GM18511 (cell line): Measurements from ENCODE around the gene SERF1A.
"Not testable (repeated sequence)": the region's sequence is repeated elsewhere in the genome, so short reads cannot be mapped to it uniquely, and the experiment has no call there.

Source experiments
- ATAC-seq: cut with Tn5 transposase; IDR thresholded peaks from one replicate; pipeline ENCODE4 v1.9.1; 2021; ENCODE audit warnings: mild to moderate bottlenecking, moderate library complexity; ENCODE audit not compliant: unreplicated experiment

The SERF1A gene

DNA sequence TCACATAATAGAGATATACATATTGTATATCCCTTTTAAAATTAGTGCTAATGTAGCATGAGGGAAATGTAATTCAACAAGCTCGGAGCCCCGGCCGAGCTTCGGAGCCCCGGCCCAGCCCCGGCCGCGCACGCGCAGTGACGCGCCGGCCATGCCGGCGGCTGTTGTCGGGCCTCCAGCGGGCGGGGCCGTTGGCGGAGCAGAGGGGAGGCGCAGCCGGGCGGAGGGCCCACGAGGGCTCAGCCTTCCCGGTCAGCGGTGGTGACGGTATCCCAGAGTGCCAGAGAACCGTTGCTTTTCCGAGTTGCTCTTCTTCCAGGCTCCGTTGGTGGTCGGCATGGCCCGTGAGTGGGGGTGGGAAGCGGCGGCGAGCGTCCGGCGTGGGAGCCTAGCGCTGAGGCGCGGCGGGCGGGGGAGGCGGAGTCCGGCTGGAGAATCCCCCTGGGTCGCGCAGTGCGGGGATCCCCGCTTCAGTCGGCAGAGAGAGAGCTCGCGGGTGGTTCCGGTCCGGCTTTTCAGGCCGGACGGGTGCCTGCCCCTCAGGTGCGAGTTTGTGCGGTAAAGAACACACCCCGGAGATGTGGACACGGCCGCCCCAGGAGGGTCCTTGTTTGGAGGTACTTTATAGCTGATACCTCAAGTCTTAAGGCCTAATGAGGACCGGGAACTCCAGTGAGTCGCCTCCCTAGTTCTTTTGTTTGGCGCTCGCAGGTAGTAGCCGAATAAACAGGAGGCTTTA, at the start of gene SERF1A:
Gene SERF1A (plus strand): TSS at position 137 of the 739 bp plus-strand sequence. CDS start 201 bp downstream, at position 338.
- ATAC-seq = peak; percentile 92

DNA sequence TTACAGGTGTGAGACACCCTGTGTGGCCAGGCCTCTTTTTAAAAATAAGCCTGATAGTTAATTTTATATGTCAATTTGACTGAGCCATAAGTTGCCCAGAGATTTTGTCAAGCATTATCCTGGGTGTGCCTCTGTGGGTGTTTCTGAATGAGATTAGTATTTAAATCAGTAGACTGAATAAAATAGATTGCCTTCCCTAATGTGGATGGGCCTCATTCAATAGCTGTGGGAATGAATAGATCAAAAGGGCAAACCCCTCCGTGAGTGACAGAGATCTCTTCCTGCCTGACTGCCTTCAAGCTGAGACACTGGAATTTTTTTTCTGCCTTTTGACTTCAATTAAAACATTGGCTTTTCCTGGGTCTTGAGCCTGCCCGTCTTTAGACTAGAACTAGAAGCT, 33.7 kb upstream of the SERF1A start:
- ATAC-seq = not testable (repeated sequence)

DNA sequence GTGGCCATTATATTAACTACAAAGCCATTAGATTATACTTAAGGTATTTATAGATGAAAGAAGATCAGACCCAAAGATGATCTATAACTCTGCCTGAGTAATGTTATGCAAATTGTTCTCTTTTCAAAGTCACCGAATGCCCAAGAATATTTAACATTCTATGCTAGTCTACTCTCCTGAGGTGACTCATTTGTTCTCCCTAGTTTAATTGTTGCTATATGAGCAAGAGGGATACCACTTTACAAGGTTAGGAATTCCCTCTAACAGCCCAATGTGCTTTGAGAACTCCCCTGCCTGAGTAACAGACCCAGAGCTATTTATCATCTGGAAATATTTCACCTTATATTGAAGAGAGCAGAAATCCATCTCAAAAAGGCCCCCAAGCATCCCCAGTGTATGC, 29.8 kb upstream of the SERF1A start:
- not testable (repeated sequence) for ATAC-seq

DNA sequence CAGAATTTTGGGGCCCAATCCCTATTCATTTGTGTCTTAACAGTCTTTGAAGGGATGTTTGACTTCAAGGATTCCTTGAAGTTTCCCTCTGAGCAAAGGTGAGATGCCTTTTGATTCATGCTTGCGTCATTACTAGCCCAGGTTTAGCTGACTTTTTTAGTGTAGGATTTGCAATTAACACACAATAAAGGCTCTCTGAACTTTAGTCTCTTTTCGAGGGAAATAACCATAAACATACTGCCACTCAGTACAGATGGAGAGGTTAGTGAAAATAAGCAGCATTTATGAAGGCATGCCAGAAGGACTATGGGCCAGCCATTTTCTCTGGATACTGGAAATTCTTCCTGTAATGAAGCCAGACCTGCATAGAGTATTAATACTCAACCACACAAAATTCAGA, 4.4 kb upstream of the SERF1A start:
- ATAC-seq = not testable (repeated sequence)

DNA sequence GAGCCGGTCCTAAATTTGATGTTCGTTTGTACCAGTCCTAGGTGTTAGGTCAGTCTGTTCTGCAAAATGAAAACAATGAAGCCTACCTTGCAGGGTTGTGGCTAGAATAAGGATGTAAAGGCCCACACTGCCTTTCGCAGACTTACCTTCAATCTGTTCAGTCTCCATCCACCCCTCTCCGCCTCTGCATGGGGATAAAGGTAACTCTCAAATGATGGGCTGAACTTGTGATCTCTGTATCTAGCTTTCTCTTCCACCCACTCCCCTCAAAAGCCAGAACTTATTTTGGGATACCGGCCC, 753 bp downstream of the SERF1A start:
- peak; percentile 35 for ATAC-seq

DNA sequence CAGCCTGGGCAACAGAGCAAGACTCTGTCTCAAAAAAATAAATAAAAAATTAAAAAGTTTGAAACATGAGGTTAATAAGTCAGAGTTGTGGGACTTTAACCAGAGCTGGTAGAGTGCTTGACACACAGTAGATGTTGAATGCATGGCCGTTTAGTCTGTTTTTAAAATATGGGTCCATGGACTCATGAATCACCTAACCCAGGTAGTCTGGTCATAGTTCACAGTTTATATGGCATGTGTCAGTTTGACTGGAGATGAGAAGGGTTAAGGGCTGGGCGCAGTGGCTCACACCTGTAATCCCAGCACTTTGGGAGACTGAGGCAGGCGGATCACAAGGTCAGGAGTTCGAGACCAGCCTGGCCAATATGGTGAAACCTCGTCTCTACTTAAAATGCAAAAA, 6.2 kb downstream of the SERF1A start:
- not testable (repeated sequence) for ATAC-seq

DNA sequence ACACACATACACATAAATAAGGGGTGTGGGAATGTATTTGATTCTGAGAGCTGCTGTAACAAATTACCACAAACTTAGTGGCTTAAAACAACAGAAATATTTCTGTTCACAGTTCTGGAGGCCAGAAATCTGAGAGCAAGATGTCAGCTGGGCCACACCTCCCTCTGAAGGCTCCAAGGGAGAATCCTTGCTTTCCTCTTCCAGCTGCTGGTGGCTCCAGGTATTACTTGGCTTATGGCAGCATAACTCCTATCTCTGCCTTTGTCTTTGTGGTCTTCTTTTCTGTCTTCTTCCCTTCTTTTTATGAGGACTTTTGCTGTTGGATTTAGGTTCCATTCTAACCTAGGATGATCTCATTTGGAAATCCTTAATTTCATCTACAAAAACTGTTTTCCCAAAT, 16.4 kb downstream of the SERF1A start:
- not testable (repeated sequence) for ATAC-seq

DNA sequence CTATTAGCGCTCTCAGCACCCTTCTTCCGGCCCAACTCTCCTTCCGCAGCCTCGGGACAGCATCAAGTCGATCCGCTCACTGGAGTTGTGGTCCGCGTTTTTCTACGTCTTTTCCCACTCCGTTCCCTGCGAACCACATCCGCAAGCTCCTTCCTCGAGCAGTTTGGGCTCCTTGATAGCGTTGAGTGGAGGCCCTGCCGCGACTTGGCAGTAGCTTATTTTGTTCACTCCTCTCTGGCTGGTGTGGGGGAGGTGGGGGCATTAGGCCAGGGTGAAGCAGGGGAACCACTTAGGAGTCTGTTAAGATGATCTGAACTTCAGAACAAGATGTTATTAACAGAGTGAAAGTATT, 24.7 kb downstream of the SERF1A start:
- ATAC-seq = peak; percentile 51

DNA sequence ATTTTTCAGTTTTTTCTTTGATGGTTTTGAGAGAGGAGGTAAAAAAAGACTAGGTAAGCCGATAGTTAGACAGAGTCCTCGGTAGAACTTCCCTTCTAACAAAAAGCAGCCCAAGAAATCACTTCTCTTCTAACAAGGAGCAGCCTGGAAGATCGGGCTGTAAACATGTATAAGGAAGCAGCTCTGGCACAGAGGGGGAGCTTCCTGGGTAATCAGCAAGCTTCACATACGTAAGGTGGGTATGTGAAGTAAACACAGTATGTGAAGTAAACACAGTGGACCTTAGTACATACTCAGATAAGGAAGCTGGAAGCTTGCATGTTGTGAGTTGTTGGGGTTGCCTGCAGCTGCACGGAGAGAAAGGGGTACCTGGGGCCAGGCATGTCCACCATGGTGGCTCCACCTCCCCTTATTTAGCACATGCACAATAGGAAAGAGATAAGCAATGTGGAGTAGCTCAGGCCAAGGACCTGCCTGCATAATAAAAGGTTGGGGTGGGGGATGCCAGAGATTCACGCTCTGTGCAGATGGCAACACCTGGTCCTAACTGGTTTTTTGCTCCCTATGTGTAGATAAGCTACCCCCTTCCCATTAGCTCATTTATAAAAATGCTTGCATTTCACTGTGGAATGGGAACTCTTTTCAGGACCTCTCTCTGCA, 31.4 kb downstream of the SERF1A start:
- not testable (repeated sequence) for ATAC-seq

DNA sequence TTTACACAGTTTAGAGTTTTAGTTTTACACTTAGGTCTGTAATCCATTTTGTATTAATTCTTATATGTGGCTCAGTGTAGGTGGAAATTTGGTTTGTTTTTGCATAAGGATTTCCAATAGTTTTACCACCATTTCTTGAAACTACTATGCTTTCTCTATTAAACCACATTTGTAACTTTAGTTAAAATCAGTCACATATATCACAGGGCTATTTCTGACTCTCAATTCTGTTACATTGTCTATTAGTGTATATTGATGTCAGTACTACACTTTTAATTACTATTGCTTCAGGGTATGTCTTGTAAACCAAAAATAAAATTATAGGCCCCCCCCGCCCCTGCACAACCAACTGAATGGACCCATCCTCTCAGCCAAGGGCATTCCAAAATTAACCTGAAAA, 32.1 kb downstream of the SERF1A start:
- ATAC-seq = not testable (repeated sequence)

DNA sequence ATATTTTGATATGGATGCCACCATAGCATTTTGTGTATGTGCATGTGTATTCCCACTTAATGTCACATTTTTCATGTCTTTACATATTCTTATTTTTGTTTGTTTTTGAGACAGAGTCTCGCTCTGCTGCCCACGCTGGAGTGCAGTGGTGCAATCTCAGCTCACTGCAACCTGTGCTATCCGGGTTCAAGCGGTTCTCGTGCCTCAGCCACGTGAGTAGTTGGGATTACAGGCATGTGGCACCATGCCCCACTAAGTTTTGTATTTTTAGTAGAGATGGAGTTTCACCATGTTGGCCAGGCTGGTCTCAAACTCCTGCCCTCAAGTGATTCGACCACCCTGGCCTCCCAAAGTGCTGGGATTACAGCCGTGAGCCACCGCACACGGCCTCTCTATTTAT, 52.6 kb downstream of the SERF1A start:
- ATAC-seq = not testable (repeated sequence)
